OCI-LY7 (cell line): ENCODE results near the gene C10orf95. TPM values are rescaled to one million over a fixed set of nuclear protein-coding genes. Genes with fewer than 3 reads are reported as not detected.

Source experiments
- BruUV-seq: library from RNA; stranded (reverse); fragments of 400-500 nt; replicated peaks from 2 replicates; lab custom pipeline; 2021; lab: Mats Ljungman, UMichigan
- CTCF ChIA-PET: fragments of 300-600 bp; sonication (Branson Sonifier 250); formaldehyde crosslinking; loops from one replicate; lab custom pipeline; 2022; ENCODE audit warnings: antibody characterized with exemption; ENCODE audit not compliant: unreplicated experiment; lab: Charles Lee
- POLR2A ChIA-PET: fragments of 300-600 bp; sonication (Branson Sonifier 250); formaldehyde crosslinking; loops from one replicate; lab custom pipeline; 2022; ENCODE audit warnings: antibody characterized with exemption; lab: Charles Lee
- DNase-seq: peaks from one replicate; pipeline ENCODE4 v3.0.0-alpha.2; 2015; ENCODE audit warnings: low spot score
- H2AFZ ChIP-seq: fragments of 200-600 bp; sonication (generic), shearing (Covaris generic); 2 replicates; pipeline ENCODE4 v1.6.1; 2014; ENCODE audit warnings: mild to moderate bottlenecking, antibody characterized with exemption, low read length, moderate library complexity
- H3K27ac ChIP-seq: fragments of 200-600 bp; sonication (generic); 2 replicates; pipeline ENCODE4 v1.5.1; 2014; ENCODE audit warnings: mixed run types, low read depth, mild to moderate bottlenecking, moderate library complexity, low read length, inconsistent platforms; ENCODE audit not compliant: poor library complexity, severe bottlenecking
- H3K36me3 ChIP-seq: fragments of 200-600 bp; sonication (generic); 2 replicates; pipeline ENCODE4 v1.6.1; 2014; ENCODE audit warnings: mild to moderate bottlenecking, antibody characterized with exemption, low read length, moderate library complexity, mixed read lengths; ENCODE audit not compliant: insufficient read depth
- H3K4me1 ChIP-seq: fragments of 200-600 bp; sonication (generic); 2 replicates; pipeline ENCODE4 v1.5.1; 2014; ENCODE audit warnings: mild to moderate bottlenecking, low read length; ENCODE audit not compliant: insufficient read depth, poor library complexity, severe bottlenecking
- H3K4me2 ChIP-seq: fragments of 200-600 bp; sonication (generic); 2 replicates; pipeline ENCODE4 v1.6.1; 2014; ENCODE audit warnings: mild to moderate bottlenecking, low read length
- H3K4me3 ChIP-seq: fragments of 200-600 bp; sonication (generic); 2 replicates; pipeline ENCODE4 v1.5.1; 2014; ENCODE audit warnings: mild to moderate bottlenecking, low read depth, low read length; ENCODE audit not compliant: poor library complexity, severe bottlenecking
- H3K79me2 ChIP-seq: fragments of 200-600 bp; sonication (generic); 2 replicates; pipeline ENCODE4 v1.6.1; 2016; ENCODE audit warnings: low read depth, mild to moderate bottlenecking, low read length, moderate library complexity, mixed read lengths; ENCODE audit not compliant: insufficient read depth
- H3K9me2 ChIP-seq: fragments of 200-600 bp; sonication (generic); 2 replicates; pipeline ENCODE4 v1.6.1; 2016; ENCODE audit warnings: mild to moderate bottlenecking, low read length, mixed read lengths; ENCODE audit not compliant: insufficient read depth
- H3K9me3 ChIP-seq: fragments of 200-600 bp; sonication (generic); 2 replicates; pipeline ENCODE4 v1.6.1; 2014; ENCODE audit warnings: mild to moderate bottlenecking, mixed run types, low read length, mixed read lengths
- H4K20me1 ChIP-seq: fragments of 200-600 bp; sonication (generic); 2 replicates; pipeline ENCODE4 v1.6.1; 2014; ENCODE audit warnings: mild to moderate bottlenecking, antibody characterized with exemption, low read length, moderate library complexity, mixed read lengths; ENCODE audit not compliant: insufficient read depth
- EZH2phosphoT487 ChIP-seq: fragments of 200-600 bp; sonication (generic); IDR thresholded peaks from 2 replicates; pipeline ENCODE4 v1.6.1; 2018; ENCODE audit warnings: low read depth, borderline replicate concordance, mild to moderate bottlenecking, mixed run types, antibody characterized with exemption, low read length, moderate library complexity, mixed read lengths
- intact Hi-C: fragments of 100-400 bp; cut with micrococcal nuclease; formaldehyde crosslinking; loops from one replicate; pipeline ENCODE4 v1.10.0; 2022; ENCODE audit not compliant: unreplicated experiment
- total RNA-seq, 2 experiments: library from RNA; depleted of rRNA in 1 of 2; stranded (reverse); fragments of >200 nt in 1 of 2; shearing (Covaris generic) in 1 of 2; gene quantifications; 2 replicates each; pipeline ENCODE4 v1.2.3, GENCODE V29; 2014 to 2022
- TF ChIP-seq, protein P1 (sequence below): fragments of 200-600 bp; sonication (generic); conservative IDR thresholded peaks from 2 replicates; pipeline ENCODE4 v1.5.1; 2014; ENCODE audit warnings: mild to moderate bottlenecking, antibody characterized with exemption, low read length, moderate library complexity, mixed read lengths

C10orf95 gene
- total RNA-seq, 2 experiments from 2014 or later, result 0.67 to 3.3 TPM

DNA sequence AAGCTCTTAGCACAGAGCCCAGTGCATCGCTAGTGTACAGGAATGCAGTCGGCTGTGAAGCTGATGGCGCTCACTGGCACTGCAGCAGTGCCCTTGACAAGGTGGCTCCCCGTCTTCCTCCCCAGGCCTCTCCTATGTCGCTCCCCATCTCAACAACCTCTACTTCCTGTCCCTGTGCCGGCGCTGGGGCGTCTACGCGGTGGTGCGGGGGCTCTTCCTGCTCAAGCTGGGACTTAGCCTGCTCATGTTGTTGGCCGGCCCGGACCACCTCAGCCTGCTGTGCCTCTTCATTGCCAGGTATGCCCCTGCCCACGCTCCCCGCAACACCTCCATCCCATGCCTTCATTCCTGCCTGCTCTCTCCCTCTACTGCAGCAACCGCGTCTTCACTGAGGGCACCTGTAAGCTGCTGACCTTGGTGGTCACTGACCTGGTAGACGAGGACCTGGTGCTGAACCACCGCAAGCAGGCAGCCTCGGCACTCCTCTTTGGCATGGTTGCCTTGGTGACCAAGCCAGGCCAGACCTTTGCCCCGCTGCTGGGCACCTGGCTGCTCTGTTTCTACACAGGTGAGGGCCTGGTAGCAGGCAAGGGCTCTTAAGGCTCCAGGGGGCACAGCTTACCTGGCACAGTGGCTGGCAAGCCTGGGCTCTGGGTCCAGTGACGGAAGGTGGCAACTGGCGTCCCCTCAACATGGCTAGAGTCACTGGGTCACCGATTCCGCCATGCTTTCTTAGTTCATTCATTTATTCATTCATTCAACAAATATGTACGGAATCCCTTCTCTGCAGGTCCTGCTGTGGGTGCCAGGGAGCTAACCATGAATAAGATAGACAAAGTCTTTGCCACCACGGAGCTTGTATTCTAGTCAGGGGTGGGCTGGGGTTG is 22.3 kb upstream of the C10orf95 start:
- Histone ChIP-seq H3K27ac (no peak overlapping the region), H3K79me2 (no peaks in the 10 kb centered on the region), H3K4me1 (no peaks in the 10 kb centered on the region), H3K9me3 (no peaks in the 10 kb centered on the region), H3K36me3 (peaks cover 47% of the 10 kb centered on the region; the same call in 1 of the 2 replicates), H3K4me3 (no peak overlapping the region), H2AFZ (no peak overlapping the region), H3K4me2 (no peak overlapping the region), H4K20me1 (no peaks in the 10 kb centered on the region), H3K9me2 (no peaks in the 10 kb centered on the region)
- intact Hi-C loops, result no loop called here
- DNase-seq, result no peak
- ChIA-PET CTCF (interaction anchor here (0.7 kb wide), 1 partner anchor 51 kb away, joined by 3 read pairs; no protein-coding TSS in a partner anchor), POLR2A (interaction anchor here (0.6 kb wide), 1 partner anchor 26 kb away, joined by 4 read pairs; no protein-coding TSS in a partner anchor)
- no TSS peak for BruUV-seq
- TF ChIP-seq EZH2phosphoT487, result no peak
- TF ChIP-seq, protein P1, sequence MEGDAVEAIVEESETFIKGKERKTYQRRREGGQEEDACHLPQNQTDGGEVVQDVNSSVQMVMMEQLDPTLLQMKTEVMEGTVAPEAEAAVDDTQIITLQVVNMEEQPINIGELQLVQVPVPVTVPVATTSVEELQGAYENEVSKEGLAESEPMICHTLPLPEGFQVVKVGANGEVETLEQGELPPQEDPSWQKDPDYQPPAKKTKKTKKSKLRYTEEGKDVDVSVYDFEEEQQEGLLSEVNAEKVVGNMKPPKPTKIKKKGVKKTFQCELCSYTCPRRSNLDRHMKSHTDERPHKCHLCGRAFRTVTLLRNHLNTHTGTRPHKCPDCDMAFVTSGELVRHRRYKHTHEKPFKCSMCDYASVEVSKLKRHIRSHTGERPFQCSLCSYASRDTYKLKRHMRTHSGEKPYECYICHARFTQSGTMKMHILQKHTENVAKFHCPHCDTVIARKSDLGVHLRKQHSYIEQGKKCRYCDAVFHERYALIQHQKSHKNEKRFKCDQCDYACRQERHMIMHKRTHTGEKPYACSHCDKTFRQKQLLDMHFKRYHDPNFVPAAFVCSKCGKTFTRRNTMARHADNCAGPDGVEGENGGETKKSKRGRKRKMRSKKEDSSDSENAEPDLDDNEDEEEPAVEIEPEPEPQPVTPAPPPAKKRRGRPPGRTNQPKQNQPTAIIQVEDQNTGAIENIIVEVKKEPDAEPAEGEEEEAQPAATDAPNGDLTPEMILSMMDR, result no peak

DNA sequence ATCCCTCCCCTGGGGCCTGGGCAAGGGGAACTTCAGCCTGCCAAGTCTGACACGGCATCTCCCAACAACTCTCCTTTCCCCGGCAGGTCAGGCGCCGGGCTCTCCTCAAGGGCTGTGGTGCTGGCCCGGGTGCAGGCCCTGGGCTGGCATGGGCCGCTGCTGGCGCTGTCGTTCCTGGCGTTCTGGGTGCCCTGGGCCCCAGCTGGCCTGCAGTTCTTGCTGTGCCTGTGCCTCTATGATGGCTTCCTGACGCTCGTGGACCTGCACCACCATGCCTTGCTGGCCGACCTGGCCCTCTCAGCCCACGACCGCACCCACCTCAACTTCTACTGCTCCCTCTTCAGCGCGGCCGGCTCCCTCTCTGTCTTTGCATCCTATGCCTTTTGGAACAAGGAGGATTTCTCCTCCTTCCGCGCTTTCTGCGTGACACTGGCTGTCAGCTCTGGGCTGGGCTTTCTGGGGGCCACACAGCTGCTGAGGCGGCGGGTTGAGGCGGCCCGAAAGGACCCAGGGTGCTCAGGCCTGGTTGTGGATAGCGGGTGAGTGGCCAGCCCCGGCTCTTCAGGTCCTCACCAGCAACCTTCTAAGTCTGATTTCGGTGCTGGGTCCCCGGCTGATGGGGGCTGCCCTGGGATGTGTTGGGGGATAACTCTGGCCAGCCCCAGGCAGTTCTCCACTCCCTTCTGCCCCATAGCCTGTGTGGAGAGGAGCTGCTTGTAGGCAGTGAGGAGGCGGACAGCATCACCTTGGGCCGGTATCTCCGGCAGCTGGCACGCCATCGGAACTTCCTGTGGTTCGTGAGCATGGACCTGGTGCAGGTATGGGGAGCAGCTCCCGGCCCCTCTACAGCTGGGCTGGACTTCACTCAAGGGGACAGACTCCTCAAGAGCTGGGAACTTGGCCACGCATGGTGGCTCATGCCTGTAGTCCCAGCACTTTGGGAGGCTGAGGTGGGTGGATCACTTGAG is 19.5 kb upstream of the C10orf95 start:
- Histone ChIP-seq H3K79me2 (no peaks in the 10 kb centered on the region), H3K4me3 (no peak overlapping the region), H3K9me2 (no peaks in the 10 kb centered on the region), H2AFZ (no peak overlapping the region), H3K4me2 (no peak overlapping the region), H3K27ac (no peak overlapping the region), H3K9me3 (no peaks in the 10 kb centered on the region), H3K4me1 (no peaks in the 10 kb centered on the region), H3K36me3 (peaks cover 28% of the 10 kb centered on the region; the same call in 1 of the 2 replicates), H4K20me1 (no peaks in the 10 kb centered on the region)
- ChIA-PET POLR2A (interaction anchor here (1.3 kb wide), 1 partner anchor 9 kb away, joined by 3 read pairs; no protein-coding TSS in a partner anchor), CTCF (no interaction called here)
- no TSS peak for BruUV-seq
- intact Hi-C loops, result no loop called here
- no peak for DNase-seq
- TF ChIP-seq, protein P1, result no peak
- TF ChIP-seq EZH2phosphoT487, result no peak
